Measurements from ENCODE around the gene SEMA7A.

DNA sequence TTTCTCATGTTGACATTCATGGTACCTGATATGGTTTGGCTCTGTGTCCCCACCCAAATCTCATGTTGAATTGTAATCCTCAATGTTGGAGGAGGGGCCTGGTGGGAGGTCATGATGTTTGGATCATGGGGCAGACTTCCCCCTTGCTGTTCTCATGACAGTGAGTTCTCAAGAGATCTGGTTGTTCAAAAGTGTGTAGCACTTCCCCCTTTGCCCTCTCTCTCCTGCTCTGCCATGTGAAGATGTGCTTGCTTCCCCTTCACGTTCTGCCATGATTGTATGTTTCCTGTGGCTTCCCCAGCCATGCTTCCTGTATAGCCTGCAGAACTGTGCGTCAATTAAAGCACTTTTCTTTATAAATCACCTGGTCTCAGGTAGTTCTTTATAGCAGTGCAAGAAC lies 30.5 kb upstream of the SEMA7A start:
- TF ChIP-seq, protein P1, sequence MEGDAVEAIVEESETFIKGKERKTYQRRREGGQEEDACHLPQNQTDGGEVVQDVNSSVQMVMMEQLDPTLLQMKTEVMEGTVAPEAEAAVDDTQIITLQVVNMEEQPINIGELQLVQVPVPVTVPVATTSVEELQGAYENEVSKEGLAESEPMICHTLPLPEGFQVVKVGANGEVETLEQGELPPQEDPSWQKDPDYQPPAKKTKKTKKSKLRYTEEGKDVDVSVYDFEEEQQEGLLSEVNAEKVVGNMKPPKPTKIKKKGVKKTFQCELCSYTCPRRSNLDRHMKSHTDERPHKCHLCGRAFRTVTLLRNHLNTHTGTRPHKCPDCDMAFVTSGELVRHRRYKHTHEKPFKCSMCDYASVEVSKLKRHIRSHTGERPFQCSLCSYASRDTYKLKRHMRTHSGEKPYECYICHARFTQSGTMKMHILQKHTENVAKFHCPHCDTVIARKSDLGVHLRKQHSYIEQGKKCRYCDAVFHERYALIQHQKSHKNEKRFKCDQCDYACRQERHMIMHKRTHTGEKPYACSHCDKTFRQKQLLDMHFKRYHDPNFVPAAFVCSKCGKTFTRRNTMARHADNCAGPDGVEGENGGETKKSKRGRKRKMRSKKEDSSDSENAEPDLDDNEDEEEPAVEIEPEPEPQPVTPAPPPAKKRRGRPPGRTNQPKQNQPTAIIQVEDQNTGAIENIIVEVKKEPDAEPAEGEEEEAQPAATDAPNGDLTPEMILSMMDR (conservative IDR thresholded peaks at IDR 0.05 in 1 of 2, IDR thresholded peaks at IDR 0.05 in 1 of 2; ENCODE audit: extremely low read depth in 1 of 2, insufficient read depth in 1 of 2, low read depth in 1 of 2, low read length in 2 of 2) = no peak
- TF ChIP-seq EZH2 (IDR thresholded peaks at IDR 0.05; ENCODE audit: borderline replicate concordance, low read length) = no peak
